ENCODE data around the gene GAS1.
A peak's percentile ranks its signal among the peaks of the same experiment; 100 is the strongest.

GAS1 gene

GRCh38 chr9:86962692-86963091, 15.4 kb upstream of the GAS1 start:
- DNase-seq (ENCODE audit: low spot score), result no peak

- no peak for DNase-seq (ENCODE audit: low spot score)
Observed at GRCh38 chr9:86960938-86961337, 13.6 kb upstream of the GAS1 start.

GRCh38 chr9:86958203-86958602, 10.9 kb upstream of the GAS1 start:
- no peak for DNase-seq (ENCODE audit: low spot score)

GRCh38 chr9:86955561-86955960, 8.3 kb upstream of the GAS1 start:
- no peak for DNase-seq (ENCODE audit: low spot score)

- no peak for DNase-seq (ENCODE audit: low spot score)
Observed at GRCh38 chr9:86955042-86955441, 7.7 kb upstream of the GAS1 start.

- DNase-seq (ENCODE audit: low spot score), result no peak
Observed at GRCh38 chr9:86953181-86953580, 5.9 kb upstream of the GAS1 start.

- peak; percentile 83 for DNase-seq (ENCODE audit: low spot score)
Observed at GRCh38 chr9:86948074-86948929, 996 bp upstream of the GAS1 start.

- DNase-seq (ENCODE audit: low spot score), result peak; percentile 80
Observed at GRCh38 chr9:86946201-86947145, 833 bp downstream of the GAS1 start.

GRCh38 chr9:86945728-86946200, 1.5 kb downstream of the GAS1 start:
- peak; percentile 53 for DNase-seq (ENCODE audit: low spot score)

GRCh38 chr9:86944796-86945727, 2.2 kb downstream of the GAS1 start:
- no peak for DNase-seq (ENCODE audit: low spot score)

- no peak for DNase-seq (ENCODE audit: low spot score)
Observed at GRCh38 chr9:86943201-86944113, 3.8 kb downstream of the GAS1 start.

- DNase-seq (ENCODE audit: low spot score), result no peak
Observed at GRCh38 chr9:86942281-86943200, 4.8 kb downstream of the GAS1 start.

GRCh38 chr9:86941197-86941596, 6.1 kb downstream of the GAS1 start:
- DNase-seq (ENCODE audit: low spot score), result no peak

GRCh38 chr9:86940774-86941173, 6.5 kb downstream of the GAS1 start:
- no peak for DNase-seq (ENCODE audit: low spot score)

- no peak for DNase-seq (ENCODE audit: low spot score)
Observed at GRCh38 chr9:86939891-86940290, 7.4 kb downstream of the GAS1 start.

GRCh38 chr9:86939321-86939720, 8.0 kb downstream of the GAS1 start:
- DNase-seq (ENCODE audit: low spot score), result no peak

GRCh38 chr9:86938780-86939179, 8.5 kb downstream of the GAS1 start:
- no peak for DNase-seq (ENCODE audit: low spot score)

- DNase-seq (ENCODE audit: low spot score), result no peak
Observed at GRCh38 chr9:86926145-86926544, 21.2 kb downstream of the GAS1 start.

- DNase-seq (ENCODE audit: low spot score), result no peak
Observed at GRCh38 chr9:86925686-86926085, 21.6 kb downstream of the GAS1 start.

- DNase-seq (ENCODE audit: low spot score), result no peak
Observed at GRCh38 chr9:86924206-86924605, 23.1 kb downstream of the GAS1 start.

All from D341Med (cell line).